Endodermal cell (in vitro differentiated cells): ENCODE data around the gene CHCT1. TPM values are rescaled to one million over a fixed set of nuclear protein-coding genes. Genes with fewer than 3 reads are reported as not detected.

Experiments
- DNase-seq: peaks from one replicate; pipeline ENCODE4 v3.0.0-alpha.2; 2017
- H3K27ac ChIP-seq: 2 replicates; pipeline ENCODE4 v1.5.1; 2013; ENCODE audit warnings: mild to moderate bottlenecking, low read depth, low read length, moderate library complexity
- H3K27me3 ChIP-seq: 2 replicates; pipeline ENCODE4 v1.6.1; 2013; ENCODE audit warnings: mild to moderate bottlenecking, low read length, moderate library complexity; ENCODE audit not compliant: insufficient read depth, control insufficient read depth, poor library complexity, severe bottlenecking
- H3K36me3 ChIP-seq: 2 replicates; pipeline ENCODE4 v1.7.0; 2013; ENCODE audit warnings: mild to moderate bottlenecking, low read length, moderate library complexity; ENCODE audit not compliant: control insufficient read depth, insufficient read depth
- H3K4me1 ChIP-seq: one replicate; pipeline ENCODE4 v1.7.0; 2013; ENCODE audit warnings: low read length; ENCODE audit not compliant: control insufficient read depth, insufficient read depth
- H3K4me3 ChIP-seq: 2 replicates; pipeline ENCODE4 v1.5.1; 2013; ENCODE audit warnings: mild to moderate bottlenecking, low read length, moderate library complexity
- H3K9ac ChIP-seq: 2 replicates; pipeline ENCODE4 v1.6.1; 2013; ENCODE audit warnings: mild to moderate bottlenecking, low read length, moderate library complexity; ENCODE audit not compliant: poor library complexity, severe bottlenecking; ENCODE audit errors: extremely low read depth
- H3K9me3 ChIP-seq: 2 replicates; pipeline ENCODE4 v1.6.1; 2013; ENCODE audit warnings: mild to moderate bottlenecking, low read length, moderate library complexity; ENCODE audit not compliant: control insufficient read depth
- H3K27ac Mint-ChIP-seq: 2 replicates; pipeline ENCODE4 v1.8.0; 2020; ENCODE audit warnings: mixed read lengths
- H3K27me3 Mint-ChIP-seq: 2 replicates; pipeline ENCODE4 v1.8.0; 2021; ENCODE audit warnings: mild to moderate bottlenecking, mixed read lengths; ENCODE audit not compliant: insufficient read depth
- H3K36me3 Mint-ChIP-seq: 2 replicates; pipeline ENCODE4 v1.8.0; 2020; ENCODE audit warnings: low read depth, mixed read lengths
- H3K4me1 Mint-ChIP-seq: 2 replicates; pipeline ENCODE4 v1.8.0; 2020; ENCODE audit warnings: mixed read lengths
- H3K4me3 Mint-ChIP-seq: 2 replicates; pipeline ENCODE4 v1.8.0; 2020; ENCODE audit warnings: mild to moderate bottlenecking, moderate library complexity, mixed read lengths
- H3K9me3 Mint-ChIP-seq: 2 replicates; pipeline ENCODE4 v1.8.0; 2020; ENCODE audit warnings: mild to moderate bottlenecking, mixed read lengths
- WGBS, 2 experiments: methylation state at CpG; one replicate each; pipeline versions ENCODE4 v1.1.5 to v1.1.7; 2013; ENCODE audit warnings: missing lambda C conversion rate in 2 of 2, mixed read lengths in 1 of 2; ENCODE audit not compliant: insufficient coverage in 1 of 2, insufficient read length in 1 of 2; 5-methylcytosine and 5-hydroxymethylcytosine counted together
- total RNA-seq, 2 donors: library from RNA; stranded (reverse); fragmentation: NEBNext Ultra II Directional in 1 of 2; extraction: Animal tissue kit (Norgen Biotek cat#: 25700) in 1 of 2; gene quantifications; 2 replicates in 1 of 2; 3 replicates in 1 of 2; pipeline ENCODE4 v1.2.1, GENCODE V29; 2021
- TF ChIP-seq, protein P1 (sequence below): fragments of 200-600 bp; sonication (generic); conservative IDR thresholded peaks from 2 replicates; pipeline ENCODE4 v1.5.0; 2021; ENCODE audit warnings: antibody characterized with exemption, mild to moderate bottlenecking

Gene CHCT1
- total RNA-seq, 2 donors from 2014 or later = not detected

DNA sequence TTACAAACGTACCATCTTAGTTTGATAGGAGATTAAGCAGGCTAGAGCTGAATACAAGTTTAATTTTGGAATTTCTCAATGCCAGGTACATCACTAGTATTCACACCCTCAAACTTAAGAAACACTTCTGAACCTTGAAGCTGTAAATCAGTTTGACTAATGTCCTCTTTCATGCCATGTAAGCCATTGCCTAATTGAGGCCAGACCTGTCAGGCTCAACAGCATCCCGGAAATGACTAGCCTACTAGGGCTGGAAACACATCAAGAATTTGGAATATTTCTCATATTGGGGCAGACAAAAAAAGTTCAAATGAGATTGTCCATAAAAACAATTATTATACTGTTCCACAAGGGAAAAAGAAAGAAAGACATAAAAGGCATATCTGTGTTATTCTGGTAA is 32.1 kb upstream of the CHCT1 start:
- Histone ChIP-seq H3K9ac (no peak overlapping the region), H3K4me1 (no peaks in the 10 kb centered on the region), H3K27me3 (no peaks in the 10 kb centered on the region), H3K9me3 (no peaks in the 10 kb centered on the region), H3K27ac (no peak overlapping the region), H3K36me3 (no peaks in the 10 kb centered on the region), H3K4me3 (peak overlapping the region; percentile 95)
- 90% methylated on average over 2 of the region's 2 CpGs; no CpG with 5 or more reads in 1 of the 2 experiments for WGBS, 2 experiments
- H3K27me3 Mint-ChIP-seq = no peaks in the 10 kb centered on the region
- no peaks in the 10 kb centered on the region for H3K36me3 Mint-ChIP-seq
- TF ChIP-seq, protein P1, sequence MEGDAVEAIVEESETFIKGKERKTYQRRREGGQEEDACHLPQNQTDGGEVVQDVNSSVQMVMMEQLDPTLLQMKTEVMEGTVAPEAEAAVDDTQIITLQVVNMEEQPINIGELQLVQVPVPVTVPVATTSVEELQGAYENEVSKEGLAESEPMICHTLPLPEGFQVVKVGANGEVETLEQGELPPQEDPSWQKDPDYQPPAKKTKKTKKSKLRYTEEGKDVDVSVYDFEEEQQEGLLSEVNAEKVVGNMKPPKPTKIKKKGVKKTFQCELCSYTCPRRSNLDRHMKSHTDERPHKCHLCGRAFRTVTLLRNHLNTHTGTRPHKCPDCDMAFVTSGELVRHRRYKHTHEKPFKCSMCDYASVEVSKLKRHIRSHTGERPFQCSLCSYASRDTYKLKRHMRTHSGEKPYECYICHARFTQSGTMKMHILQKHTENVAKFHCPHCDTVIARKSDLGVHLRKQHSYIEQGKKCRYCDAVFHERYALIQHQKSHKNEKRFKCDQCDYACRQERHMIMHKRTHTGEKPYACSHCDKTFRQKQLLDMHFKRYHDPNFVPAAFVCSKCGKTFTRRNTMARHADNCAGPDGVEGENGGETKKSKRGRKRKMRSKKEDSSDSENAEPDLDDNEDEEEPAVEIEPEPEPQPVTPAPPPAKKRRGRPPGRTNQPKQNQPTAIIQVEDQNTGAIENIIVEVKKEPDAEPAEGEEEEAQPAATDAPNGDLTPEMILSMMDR = no peak
- no peaks in the 10 kb centered on the region for H3K9me3 Mint-ChIP-seq
- no peak overlapping the region for H3K27ac Mint-ChIP-seq
- no peak for DNase-seq
- H3K4me3 Mint-ChIP-seq = peak overlapping the region; percentile 99
- H3K4me1 Mint-ChIP-seq = peaks cover 51% of the 10 kb centered on the region

DNA sequence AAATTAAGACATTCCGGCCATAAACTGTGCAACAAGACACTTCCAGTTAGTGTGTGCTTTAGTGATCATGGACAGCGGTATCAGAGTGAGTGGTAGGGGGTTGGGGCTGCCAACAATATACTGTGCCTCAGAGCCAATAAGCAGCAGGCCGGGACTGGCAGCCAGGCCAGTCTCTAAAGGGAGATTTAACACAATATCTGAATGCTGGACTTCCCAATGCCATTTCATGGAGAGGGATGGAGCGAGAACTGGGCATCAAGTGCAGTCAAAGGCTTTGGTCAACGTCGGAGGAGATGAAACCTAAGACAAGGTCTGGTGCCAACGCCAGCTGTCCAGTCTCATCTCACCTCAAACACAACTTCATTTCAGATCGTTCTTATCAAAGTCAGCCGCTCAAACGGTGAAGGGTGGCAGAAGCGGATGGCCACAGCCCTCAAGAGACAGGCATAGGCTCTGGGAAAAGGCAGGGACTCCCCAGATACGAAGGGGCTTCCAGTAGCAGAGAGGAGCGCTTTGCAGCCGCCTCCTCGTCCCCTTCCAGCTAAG is 31.3 kb upstream of the CHCT1 start:
- H3K4me1 ChIP-seq = no peaks in the 10 kb centered on the region

DNA sequence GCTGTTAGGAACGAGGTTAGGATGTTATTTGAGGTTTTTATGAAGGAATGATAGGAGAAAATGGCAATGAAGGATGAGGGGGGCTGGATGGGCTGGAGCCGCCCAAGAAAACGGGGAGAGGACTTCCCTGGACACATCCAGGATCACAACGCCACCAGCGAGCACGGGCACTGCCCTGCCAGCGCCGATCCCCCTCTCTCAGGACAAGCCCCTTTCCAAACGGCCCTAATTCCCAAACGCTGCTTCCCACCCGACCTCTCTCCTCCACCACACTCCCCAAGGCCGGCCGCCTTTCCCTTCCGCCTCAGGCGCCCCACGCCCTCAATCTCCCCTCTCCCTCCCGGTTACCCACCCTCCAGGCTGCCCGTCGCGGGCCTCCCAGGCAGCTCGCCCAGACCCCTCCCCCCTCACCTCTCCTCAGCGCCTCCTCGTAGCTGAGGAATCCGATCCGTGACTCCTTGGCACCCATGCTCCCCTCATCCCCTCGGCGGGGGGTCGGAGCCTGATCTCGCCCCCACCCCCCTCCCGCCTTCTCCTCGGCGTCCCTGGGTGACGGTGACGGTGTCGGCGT is 30.7 kb upstream of the CHCT1 start:
- Mint-ChIP-seq H3K4me3 (peak overlapping the region; percentile 99), H3K27me3 (no peaks in the 10 kb centered on the region), H3K27ac (peak overlapping the region; percentile 94), H3K9me3 (no peaks in the 10 kb centered on the region), H3K36me3 (no peaks in the 10 kb centered on the region), H3K4me1 (peaks cover 44% of the 10 kb centered on the region)
- no peaks in the 10 kb centered on the region for H3K36me3 ChIP-seq
- H3K4me3 ChIP-seq = peak overlapping the region; percentile 95
- peak overlapping the region; percentile 61 for H3K27ac ChIP-seq
- no peak for DNase-seq
- 0% methylated on average over 4 to 35 of the region's 36 CpGs for WGBS, 2 experiments
- peaks cover 4% of the 10 kb centered on the region for H3K4me1 ChIP-seq
- peak overlapping the region; percentile 75 for H3K9ac ChIP-seq
- no peaks in the 10 kb centered on the region for H3K27me3 ChIP-seq
- H3K9me3 ChIP-seq = no peaks in the 10 kb centered on the region
- TF ChIP-seq, protein P1 = no peak

More for the DNA sequence above, 31.3 kb upstream of the CHCT1 start:
- H3K27me3 Mint-ChIP-seq = no peaks in the 10 kb centered on the region
- Histone ChIP-seq H3K36me3 (no peaks in the 10 kb centered on the region), H3K27me3 (no peaks in the 10 kb centered on the region), H3K9ac (peak overlapping the region; percentile 75), H3K9me3 (no peaks in the 10 kb centered on the region), H3K27ac (peak overlapping the region; percentile 61), H3K4me3 (peak overlapping the region; percentile 95)
- WGBS, 2 experiments = 5 to 8% methylated on average over 12 to 15 of the region's 15 CpGs
- H3K4me3 Mint-ChIP-seq = peak overlapping the region; percentile 99
- peaks cover 44% of the 10 kb centered on the region for H3K4me1 Mint-ChIP-seq
- DNase-seq = peak; percentile 72
- no peaks in the 10 kb centered on the region for H3K9me3 Mint-ChIP-seq
- H3K27ac Mint-ChIP-seq = peak overlapping the region; percentile 94
- H3K36me3 Mint-ChIP-seq = no peaks in the 10 kb centered on the region
- TF ChIP-seq, protein P1 = no peak
